SW480 (cell line): Measurements from ENCODE around the gene GHR.
A peak's percentile ranks its signal among the peaks of the same experiment; 100 is the strongest.

ENCODE experiments used
- DNase-seq: peaks from one replicate; pipeline ENCODE4 v3.0.0-alpha.2; 2016; ENCODE audit warnings: low spot score

The GHR gene

DNA sequence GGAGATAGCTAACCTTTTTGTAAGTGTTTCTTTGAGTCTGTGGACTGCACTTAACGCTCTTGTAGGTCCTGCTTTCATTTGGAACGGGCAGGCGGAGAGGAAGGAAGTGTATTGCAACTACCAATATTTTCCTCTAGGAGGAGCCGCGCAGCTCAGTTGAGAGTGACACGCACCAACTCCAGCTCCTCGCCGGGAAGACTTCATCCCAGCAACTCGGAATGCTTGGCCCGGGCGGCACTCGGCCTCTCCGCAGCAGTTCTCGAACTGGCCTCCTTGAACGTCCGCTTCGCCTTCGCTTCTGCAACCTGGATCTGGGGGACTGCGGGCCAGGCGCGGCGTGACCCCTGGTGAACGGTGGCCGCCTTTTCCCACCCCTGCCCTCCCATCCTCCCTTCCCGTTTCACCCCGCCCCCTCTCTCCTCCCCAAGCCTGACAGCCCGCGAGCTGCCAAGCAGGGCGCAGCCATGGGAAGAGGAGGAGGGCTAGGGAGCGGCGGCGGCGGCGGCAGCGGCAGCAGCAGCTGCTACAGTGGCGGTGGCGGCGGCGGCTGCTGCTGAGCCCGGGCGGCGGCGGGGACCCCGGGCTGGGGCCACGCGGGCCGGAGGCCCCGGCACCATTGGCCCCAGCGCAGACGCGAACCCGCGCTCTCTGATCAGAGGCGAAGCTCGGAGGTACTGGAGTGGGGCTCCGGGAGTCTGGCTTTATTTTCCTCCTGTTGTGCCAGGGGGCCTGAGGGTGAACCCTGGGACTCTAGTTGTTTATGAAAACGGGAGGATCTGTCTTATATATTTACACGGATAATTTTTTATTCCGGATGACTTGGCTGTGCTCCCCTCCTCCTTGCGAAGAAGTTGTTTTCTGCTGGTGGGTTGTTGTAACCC lies at the start of gene GHR:
TSS of gene GHR (plus strand) at position 155 of the 881 bp plus-strand sequence. CDS start 142,436 bp downstream, outside the sequence.
- DNase-seq, result peak; percentile 76

GRCh38 chr5:42374679-42375273 lies 48.5 kb upstream of the GHR start:
- DNase-seq, result no peak

DNA sequence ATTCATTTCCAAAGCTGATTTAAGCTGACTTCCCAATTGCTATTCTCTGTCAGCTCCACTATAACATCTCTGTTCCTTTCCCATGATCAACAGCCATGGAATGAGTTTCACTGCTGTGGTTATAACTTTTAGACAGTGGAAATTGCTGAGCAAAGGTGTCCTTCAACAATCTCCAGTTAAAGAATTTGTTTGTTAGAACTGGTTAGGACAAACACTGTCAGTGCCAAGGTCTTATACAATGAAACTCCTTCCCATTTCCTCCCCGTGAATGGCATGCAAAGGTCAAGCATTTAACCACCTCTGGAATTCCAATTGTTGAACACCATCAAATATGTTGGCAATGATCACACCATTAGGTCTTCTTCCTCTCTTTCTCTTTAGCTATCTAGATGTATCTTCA lies 45.7 kb upstream of the GHR start:
- no peak for DNase-seq

DNA sequence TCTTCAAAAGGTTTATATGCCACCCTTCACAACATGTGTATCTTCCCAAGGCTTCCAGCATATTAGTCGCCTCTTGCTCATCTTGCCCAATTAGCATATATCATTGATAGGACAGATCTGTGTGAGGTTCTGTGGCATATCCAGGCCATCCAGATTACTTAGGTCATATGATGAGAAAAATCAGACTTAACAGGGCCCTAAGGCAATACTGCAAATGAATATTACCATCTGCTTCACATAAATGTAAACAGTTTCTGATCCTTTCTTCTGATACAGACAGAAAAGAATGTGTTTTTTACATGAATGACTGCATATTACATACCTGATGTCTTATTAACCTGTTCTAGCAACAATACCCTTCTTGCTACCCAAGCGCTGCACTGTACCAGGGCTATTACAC lies 41.3 kb upstream of the GHR start:
- no peak for DNase-seq

GRCh38 chr5:42387563-42387962 lies 35.7 kb upstream of the GHR start:
- DNase-seq, result no peak

GRCh38 chr5:42390115-42390514 lies 33.1 kb upstream of the GHR start:
- DNase-seq, result peak; percentile 3

DNA sequence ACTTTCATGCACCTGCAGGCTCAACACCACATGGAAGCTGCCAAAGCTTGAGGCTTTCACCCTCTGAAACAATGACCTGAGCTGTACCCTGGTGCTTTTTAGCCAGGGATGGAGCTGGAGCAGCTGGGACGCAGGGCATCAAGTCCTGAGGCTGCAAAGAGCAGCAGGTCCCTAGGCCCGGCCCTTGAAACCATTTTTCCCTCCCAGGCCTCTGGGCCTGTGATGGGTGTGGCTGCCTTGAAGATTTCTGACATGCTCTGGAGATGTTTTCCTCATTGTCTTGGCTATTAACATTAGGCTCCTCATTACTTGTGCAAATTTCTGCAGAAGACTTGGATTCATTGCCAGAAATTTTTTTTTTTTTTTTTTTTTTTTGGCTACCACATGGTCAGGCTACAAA lies 30.3 kb upstream of the GHR start:
- no peak for DNase-seq

- no peak for DNase-seq
Measured at GRCh38 chr5:42396111-42396510, 27.1 kb upstream of the GHR start.

DNA sequence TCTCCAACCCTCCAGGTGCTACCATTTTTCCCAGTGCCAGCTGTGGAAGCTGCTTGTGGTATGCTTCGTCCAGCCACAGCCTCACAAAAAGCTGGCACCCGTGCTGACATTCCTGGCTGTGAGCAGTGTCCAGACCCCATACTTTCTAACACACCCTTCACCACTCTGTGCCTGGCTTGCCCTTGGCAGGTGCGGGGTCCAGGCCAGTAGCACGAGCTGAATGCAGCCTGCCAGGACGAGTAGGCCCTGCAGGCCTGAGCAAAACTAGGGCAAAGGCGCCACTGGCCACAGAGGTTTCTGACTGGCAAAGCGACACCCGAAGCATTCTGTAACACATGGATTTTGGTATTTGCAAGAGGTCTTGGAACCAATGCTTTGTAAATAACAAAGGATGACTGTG lies 26.0 kb upstream of the GHR start:
- no peak for DNase-seq

- no peak for DNase-seq
Measured at GRCh38 chr5:42399702-42400101, 23.5 kb upstream of the GHR start.

- no peak for DNase-seq
Measured at GRCh38 chr5:42400474-42400873, 22.8 kb upstream of the GHR start.

DNA sequence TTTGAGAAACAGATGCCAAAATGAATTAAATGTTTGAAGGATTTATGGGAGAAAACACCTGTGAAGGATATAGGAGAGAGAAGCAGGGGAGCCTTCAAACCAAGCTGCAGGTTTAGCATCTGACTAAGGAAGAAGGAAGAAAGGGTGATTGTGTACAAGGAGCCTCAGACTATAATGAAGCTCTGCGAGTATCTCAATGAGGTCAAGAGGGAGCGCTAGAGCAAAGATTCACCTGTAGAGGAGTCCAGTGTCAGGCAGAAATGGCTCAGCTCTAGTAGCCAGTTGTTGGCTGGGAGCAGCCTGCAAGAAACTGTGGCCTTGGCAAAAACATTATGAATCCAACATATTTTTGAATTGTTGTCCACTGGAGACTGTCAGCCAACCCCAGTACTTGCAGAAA lies 20.0 kb upstream of the GHR start:
- no peak for DNase-seq

- DNase-seq, result no peak
Measured at GRCh38 chr5:42404366-42404765, 18.9 kb upstream of the GHR start.

DNA sequence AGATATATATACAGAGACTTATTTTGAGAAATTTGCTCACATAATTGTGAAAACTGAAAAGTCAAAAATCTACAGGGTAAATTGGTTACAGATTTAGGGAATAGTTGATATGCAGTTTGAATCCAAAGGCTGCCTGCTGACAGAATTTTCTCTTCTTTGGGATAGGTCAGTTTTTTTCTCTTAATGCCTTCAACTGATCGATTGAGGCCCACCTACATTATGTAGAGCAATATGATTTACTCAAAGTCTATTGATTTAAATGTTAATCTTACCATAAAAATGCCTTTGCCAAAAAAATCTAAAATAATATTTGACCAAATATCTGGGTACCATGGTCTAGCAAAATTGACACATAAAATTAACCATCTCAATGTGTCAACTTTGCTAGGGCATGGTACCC lies 3.9 kb upstream of the GHR start:
- DNase-seq, result no peak

DNA sequence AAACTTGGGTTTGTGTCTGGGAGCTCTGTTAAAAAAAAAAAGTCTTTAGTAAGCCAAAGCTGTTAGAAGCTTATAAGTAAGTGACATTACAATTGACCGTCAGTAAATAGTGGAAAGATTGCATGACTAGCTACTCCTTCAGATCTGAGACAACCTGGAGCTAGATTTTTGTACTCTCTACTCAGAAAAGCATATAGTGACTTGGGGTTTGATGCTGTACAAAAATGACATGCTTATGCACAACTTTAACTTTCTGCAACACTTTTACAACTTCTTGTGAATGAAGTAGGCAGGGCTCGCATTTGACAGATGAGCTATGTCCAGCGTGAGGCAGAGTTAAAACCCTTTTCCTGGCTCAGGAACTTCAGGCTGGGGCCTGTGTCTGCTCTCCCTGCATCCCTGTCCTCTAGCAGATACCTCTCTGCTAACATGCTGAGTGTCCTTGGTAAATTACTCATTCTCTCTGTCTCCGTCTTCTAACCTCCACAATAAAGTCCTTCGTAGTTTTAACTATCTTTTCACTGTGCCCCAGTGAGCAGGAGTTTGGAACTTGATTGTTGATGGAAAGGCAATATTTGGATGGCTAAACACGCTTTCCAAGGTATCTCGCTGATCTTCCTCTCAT lies 471 bp upstream of the GHR start:
- DNase-seq, result no peak

DNA sequence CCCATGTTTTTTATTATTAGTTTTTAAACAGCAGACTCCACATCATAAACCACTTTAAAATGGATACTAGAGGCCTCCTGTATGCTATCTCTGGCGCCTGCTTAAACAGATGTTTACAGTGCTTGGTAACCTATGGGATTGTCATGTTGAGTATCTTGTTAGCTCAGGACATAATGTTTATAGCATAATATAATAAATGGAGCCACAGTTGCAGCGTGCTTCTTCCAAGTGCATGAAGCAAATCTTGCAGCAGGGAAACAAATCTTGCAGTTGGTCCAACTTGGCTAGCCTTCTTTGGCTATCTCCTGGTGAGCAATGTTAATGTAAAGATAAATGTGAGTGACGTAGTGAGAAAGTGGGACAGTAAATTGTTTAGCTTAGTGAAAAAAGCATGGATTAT lies 2.8 kb downstream of the GHR start:
- no peak for DNase-seq

GRCh38 chr5:42429694-42430093 lies 6.5 kb downstream of the GHR start:
- DNase-seq, result no peak

DNA sequence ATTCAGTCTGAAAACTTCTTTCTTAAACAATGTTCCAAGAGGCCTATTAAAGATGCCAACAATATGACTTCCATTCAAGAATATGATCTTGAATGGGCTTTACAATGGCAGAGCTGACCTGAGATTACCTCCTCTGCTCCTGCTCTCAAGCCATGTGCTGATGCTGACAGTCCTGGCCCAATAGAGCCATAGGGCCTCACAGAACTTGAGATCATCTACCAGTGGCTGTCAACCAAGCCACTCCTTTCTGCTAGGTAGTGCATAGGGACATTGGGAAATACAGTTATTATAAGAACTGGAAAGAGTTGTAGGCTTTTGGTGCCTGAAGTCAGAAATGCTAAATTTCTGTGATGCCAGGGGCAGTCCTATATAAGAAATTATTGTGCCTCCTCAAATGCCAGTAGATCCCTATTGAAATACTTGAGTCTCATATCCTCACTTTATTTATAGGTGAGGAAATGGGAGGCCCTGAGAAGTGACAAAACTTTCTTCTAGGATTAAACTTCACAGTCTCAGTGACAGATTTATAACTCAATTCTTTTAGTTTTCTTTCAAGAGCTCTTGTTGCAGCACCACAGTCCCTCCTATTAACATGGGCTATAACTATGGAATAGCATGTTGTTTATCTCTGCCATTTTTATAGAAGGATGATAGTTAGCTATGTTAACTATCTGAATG lies 10.9 kb downstream of the GHR start:
- DNase-seq, result no peak

GRCh38 chr5:42436051-42436450 lies 12.8 kb downstream of the GHR start:
- no peak for DNase-seq

DNA sequence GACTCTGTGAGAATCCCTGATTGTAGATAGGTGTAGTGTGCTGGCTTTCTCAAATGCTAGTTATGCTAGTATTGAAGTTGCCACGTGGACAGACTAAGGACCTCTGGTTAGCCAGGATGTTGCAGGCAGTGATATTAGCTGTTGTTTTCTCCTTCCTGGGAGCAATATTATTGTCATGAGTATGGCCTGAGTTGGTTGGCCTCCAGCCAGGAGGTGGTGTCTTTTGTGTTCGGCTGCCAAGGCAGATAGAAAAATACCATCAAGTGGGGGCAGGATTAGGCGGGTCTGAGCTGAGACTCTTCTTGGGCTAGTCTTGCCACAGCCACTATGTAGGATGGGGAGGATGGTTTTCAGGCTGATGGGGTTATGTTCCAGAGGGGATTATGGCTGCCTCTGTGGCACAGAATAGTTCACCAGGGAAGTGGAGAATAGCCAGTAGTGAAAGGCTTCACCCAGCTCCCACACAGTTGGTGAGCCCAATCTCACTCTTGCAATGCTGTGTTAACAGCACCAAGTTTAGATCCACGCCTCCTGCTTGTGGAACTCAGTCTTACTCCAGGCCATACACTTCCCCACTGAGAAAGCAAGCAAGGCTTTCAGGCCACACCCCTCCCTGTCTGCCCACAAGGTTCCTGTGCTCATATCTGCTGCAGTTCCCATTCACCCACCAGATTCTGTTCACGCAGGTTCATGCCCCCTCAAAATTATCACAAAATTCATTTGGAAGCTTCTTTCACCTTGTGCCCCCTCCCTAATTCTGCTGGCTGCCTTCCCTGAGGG lies 31.2 kb downstream of the GHR start:
- no peak for DNase-seq

DNA sequence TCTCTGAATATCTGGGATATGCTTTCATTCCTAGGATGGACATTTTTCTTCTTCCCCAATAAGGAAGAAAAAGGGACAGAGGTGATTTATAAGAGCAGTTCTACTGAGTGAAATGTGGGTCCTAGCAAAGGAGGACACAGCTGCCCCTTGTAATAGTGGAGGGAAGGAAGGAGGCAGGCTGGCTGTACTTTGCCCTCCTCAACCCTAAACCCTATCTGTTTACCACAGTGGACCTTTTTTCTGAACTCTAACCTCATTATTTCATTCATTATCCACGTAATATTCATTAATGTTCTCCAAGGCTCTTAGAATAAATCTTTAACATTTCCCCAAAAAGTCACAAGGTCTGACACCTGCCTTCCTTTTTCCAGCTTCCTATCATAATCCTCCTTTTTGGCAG lies 37.8 kb downstream of the GHR start:
- no peak for DNase-seq

DNA sequence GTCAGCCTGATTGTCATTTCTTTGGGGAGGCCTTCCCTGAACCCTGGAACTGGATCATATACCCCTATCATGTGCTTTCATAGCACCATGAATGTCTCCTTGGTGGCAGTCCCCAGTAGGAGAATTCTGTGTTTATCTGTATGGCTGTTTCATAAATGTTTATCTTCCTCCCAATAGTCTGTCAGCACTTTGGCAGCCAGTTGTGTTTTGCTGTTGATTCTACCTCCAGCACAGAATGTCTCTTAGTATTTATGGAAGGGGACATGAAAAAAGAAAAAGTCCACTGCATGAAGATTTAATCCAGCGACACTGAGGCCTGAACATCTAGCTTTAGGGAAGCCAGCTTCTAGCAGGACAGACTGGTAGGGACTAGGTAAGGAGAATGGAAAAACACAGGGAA lies 38.3 kb downstream of the GHR start:
- DNase-seq, result no peak
